ENCODE data around the gene GCLM. TPM values are rescaled to one million over a fixed set of nuclear protein-coding genes. Genes with fewer than 3 reads are reported as not detected.
"Not testable (repeated sequence)": the region's sequence is repeated elsewhere in the genome, so short reads cannot be mapped to it uniquely, and the experiment has no call there.

GCLM gene
- total RNA-seq, 1 donor: 27.5 TPM

- no peak overlapping the region for H2AFZ ChIP-seq (ENCODE audit: low read length)
- H3K9me3 ChIP-seq (ENCODE audit: low read depth, low read length): no peaks in the 10 kb centered on the region
- H3K4me3 ChIP-seq (ENCODE audit: insufficient read depth, low read length): no peak overlapping the region
- H3K4me2 ChIP-seq (ENCODE audit: insufficient read depth, low read length): no peak overlapping the region
- H3K27me3 ChIP-seq (ENCODE audit: insufficient read depth, low read length): peaks cover 8% of the 10 kb centered on the region
- no peak for DNase-seq (ENCODE audit: insufficient read length, low spot score, missing footprints)
- H3K27ac ChIP-seq (ENCODE audit: low read depth, low read length): no peak overlapping the region
- no peaks in the 10 kb centered on the region for H3K36me3 ChIP-seq (ENCODE audit: insufficient read depth, low read length)
- no peaks in the 10 kb centered on the region for H3K4me1 ChIP-seq (ENCODE audit: insufficient read depth, low read length)
- no peaks in the 10 kb centered on the region for H4K20me1 ChIP-seq (ENCODE audit: insufficient read depth, low read length)
- TF ChIP-seq, protein P1, sequence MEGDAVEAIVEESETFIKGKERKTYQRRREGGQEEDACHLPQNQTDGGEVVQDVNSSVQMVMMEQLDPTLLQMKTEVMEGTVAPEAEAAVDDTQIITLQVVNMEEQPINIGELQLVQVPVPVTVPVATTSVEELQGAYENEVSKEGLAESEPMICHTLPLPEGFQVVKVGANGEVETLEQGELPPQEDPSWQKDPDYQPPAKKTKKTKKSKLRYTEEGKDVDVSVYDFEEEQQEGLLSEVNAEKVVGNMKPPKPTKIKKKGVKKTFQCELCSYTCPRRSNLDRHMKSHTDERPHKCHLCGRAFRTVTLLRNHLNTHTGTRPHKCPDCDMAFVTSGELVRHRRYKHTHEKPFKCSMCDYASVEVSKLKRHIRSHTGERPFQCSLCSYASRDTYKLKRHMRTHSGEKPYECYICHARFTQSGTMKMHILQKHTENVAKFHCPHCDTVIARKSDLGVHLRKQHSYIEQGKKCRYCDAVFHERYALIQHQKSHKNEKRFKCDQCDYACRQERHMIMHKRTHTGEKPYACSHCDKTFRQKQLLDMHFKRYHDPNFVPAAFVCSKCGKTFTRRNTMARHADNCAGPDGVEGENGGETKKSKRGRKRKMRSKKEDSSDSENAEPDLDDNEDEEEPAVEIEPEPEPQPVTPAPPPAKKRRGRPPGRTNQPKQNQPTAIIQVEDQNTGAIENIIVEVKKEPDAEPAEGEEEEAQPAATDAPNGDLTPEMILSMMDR (IDR thresholded peaks at IDR 0.05; ENCODE audit: extremely low read depth, low read depth, low read length): no peak
- H3K79me2 ChIP-seq (ENCODE audit: insufficient read depth, low read length): no peaks in the 10 kb centered on the region
Measured at GRCh38 chr1:93917302-93917701, 8.1 kb upstream of the GCLM start.

GRCh38 chr1:93910880-93911279 lies 1.6 kb upstream of the GCLM start:
- Histone ChIP-seq H3K79me2 (ENCODE audit: insufficient read depth, low read length) (peaks cover 30% of the 10 kb centered on the region), H3K4me1 (ENCODE audit: insufficient read depth, low read length) (peaks cover 23% of the 10 kb centered on the region), H4K20me1 (ENCODE audit: insufficient read depth, low read length) (peaks cover 14% of the 10 kb centered on the region)
- H3K4me3 ChIP-seq (ENCODE audit: insufficient read depth, low read length); H3K27ac ChIP-seq (ENCODE audit: low read depth, low read length); H2AFZ ChIP-seq (ENCODE audit: low read length); H3K9me3 ChIP-seq (ENCODE audit: low read depth, low read length); DNase-seq (ENCODE audit: insufficient read length, low spot score, missing footprints); H3K27me3 ChIP-seq (ENCODE audit: insufficient read depth, low read length); H3K36me3 ChIP-seq (ENCODE audit: insufficient read depth, low read length); H3K4me2 ChIP-seq (ENCODE audit: insufficient read depth, low read length): not testable (repeated sequence)

GRCh38 chr1:93910305-93910704 lies 1.1 kb upstream of the GCLM start:
- DNase-seq (ENCODE audit: insufficient read length, low spot score, missing footprints): no peak
- no peaks in the 10 kb centered on the region for H3K36me3 ChIP-seq (ENCODE audit: insufficient read depth, low read length)
- no peak overlapping the region for H2AFZ ChIP-seq (ENCODE audit: low read length)
- H3K4me1 ChIP-seq (ENCODE audit: insufficient read depth, low read length): peaks cover 24% of the 10 kb centered on the region
- peaks cover 35% of the 10 kb centered on the region for H3K79me2 ChIP-seq (ENCODE audit: insufficient read depth, low read length)
- H4K20me1 ChIP-seq (ENCODE audit: insufficient read depth, low read length): peaks cover 15% of the 10 kb centered on the region
- H3K4me2 ChIP-seq (ENCODE audit: insufficient read depth, low read length): peak overlapping the region; percentile 82
- peaks cover 2% of the 10 kb centered on the region for H3K27me3 ChIP-seq (ENCODE audit: insufficient read depth, low read length)
- H3K9me3 ChIP-seq (ENCODE audit: low read depth, low read length): no peaks in the 10 kb centered on the region
- no peak overlapping the region for H3K27ac ChIP-seq (ENCODE audit: low read depth, low read length)
- H3K4me3 ChIP-seq (ENCODE audit: insufficient read depth, low read length): no peak overlapping the region
- TF ChIP-seq, protein P1 (IDR thresholded peaks at IDR 0.05; ENCODE audit: extremely low read depth, low read depth, low read length): no peak

DNA sequence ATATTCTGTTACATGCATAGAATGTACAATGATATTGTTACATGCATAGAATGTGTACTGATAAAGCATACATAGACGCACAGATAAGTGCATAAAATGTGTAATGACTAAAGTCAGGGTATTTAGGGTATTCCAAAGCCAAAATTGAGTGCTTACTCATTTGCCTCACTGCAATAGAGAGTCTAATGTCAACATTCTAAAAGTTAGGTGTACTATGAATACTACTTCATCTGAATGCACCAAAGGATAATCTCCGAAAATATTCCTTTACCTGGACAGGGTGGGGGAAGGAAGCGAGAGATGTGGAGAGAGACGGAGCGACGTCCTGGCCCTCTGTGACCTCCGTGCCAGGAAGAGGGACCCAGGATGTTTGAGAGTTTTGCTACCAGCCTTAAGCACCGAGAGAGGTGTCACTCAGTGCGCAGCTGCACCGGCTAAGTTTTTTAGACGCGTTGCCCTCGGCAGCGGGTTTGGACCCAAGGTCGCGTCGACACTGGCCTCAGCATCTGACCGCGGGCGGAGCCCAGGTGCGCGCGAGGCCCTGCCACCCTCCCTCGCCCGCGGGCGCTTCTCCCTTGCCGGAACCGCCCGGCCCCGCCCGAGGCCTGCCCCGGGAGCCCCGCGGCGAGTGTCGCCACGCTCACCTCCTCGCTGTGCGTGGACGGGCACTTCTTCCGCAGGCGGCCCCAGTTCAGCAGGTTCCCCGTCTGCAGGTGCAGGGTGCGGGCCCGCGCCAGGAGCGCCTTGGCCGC lies 660 bp downstream of the GCLM start:
- Histone ChIP-seq H3K4me1 (ENCODE audit: insufficient read depth, low read length) (peaks cover 24% of the 10 kb centered on the region), H3K79me2 (ENCODE audit: insufficient read depth, low read length) (peaks cover 53% of the 10 kb centered on the region), H3K4me2 (ENCODE audit: insufficient read depth, low read length) (peak overlapping the region; percentile 84), H4K20me1 (ENCODE audit: insufficient read depth, low read length) (peaks cover 26% of the 10 kb centered on the region), H3K27me3 (ENCODE audit: insufficient read depth, low read length) (no peaks in the 10 kb centered on the region), H3K4me3 (ENCODE audit: insufficient read depth, low read length) (peak overlapping the region; percentile 77), H3K27ac (ENCODE audit: low read depth, low read length) (peak overlapping the region; percentile 48), H3K36me3 (ENCODE audit: insufficient read depth, low read length) (no peaks in the 10 kb centered on the region), H2AFZ (ENCODE audit: low read length) (peak overlapping the region; percentile 23), H3K9me3 (ENCODE audit: low read depth, low read length) (no peaks in the 10 kb centered on the region)
- TF ChIP-seq, protein P1 (IDR thresholded peaks at IDR 0.05; ENCODE audit: extremely low read depth, low read depth, low read length): no peak
- peak; percentile 78 for DNase-seq (ENCODE audit: insufficient read length, low spot score, missing footprints)
